ENCODE measurements around the gene UBE2O. TPM values are rescaled to one million over a fixed set of nuclear protein-coding genes. Genes with fewer than 3 reads are reported as not detected.

UBE2O gene
- total RNA-seq, 1 experiment from 2014 or later, result 57.4 TPM

DNA sequence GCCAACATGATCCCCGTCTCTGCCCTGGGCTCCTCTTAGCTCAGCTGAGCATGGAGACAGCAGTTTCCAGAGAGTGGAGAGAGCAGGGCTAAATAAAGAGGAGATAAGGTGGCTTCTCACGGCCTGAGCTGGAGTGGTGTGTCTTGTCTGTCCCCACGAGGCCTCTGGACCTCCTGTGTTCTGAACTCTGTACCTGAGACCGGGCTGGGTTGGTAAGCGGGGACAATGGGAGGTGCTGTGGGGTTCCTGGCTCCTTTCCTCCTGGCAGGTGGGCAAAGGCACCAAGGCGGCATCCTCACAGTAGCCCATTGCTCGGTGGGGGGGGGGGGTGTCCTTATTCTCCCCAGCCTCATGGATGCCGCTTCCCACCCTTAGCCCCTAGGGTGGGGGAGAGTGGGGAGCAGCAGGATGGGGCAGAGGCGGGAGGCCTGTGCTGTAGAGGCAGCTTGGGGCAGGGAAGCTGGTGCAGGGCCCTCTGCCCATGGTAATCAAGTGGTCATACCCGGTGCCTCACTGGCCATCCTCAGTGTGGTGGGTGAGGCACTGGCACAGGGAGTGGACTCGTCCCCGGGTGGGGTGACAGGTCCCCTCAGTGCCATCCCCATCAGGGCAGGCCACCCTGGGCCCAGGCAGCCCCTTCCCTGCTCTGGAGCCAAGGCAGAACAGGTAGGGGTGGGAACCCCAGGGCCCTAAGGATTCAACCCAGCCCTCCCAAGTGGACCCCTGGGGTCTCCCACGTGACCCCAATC is 17.2 kb upstream of the UBE2O start:
- no peak for DNase-seq (ENCODE audit: low spot score)
- H3K4me3 ChIP-seq (ENCODE audit: low read depth, low read length, poor library complexity, severe bottlenecking), result no peak overlapping the region
- H3K4me1 ChIP-seq (ENCODE audit: insufficient read depth, low read length, poor library complexity, severe bottlenecking), result peaks cover 10% of the 10 kb centered on the region
- ChIA-PET POLR2A (ENCODE audit: low non-redundant PET) (no interaction called here), CTCF (no interaction called here)
- H3K27me3 ChIP-seq (replicated peaks; ENCODE audit: insufficient read depth, low read depth, low read length, poor library complexity), result no peaks in the 10 kb centered on the region
- H3K36me3 ChIP-seq (ENCODE audit: insufficient read depth, low read length, poor library complexity, severe bottlenecking), result no peaks in the 10 kb centered on the region
- TF ChIP-seq, protein P1, sequence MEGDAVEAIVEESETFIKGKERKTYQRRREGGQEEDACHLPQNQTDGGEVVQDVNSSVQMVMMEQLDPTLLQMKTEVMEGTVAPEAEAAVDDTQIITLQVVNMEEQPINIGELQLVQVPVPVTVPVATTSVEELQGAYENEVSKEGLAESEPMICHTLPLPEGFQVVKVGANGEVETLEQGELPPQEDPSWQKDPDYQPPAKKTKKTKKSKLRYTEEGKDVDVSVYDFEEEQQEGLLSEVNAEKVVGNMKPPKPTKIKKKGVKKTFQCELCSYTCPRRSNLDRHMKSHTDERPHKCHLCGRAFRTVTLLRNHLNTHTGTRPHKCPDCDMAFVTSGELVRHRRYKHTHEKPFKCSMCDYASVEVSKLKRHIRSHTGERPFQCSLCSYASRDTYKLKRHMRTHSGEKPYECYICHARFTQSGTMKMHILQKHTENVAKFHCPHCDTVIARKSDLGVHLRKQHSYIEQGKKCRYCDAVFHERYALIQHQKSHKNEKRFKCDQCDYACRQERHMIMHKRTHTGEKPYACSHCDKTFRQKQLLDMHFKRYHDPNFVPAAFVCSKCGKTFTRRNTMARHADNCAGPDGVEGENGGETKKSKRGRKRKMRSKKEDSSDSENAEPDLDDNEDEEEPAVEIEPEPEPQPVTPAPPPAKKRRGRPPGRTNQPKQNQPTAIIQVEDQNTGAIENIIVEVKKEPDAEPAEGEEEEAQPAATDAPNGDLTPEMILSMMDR (conservative IDR thresholded peaks at IDR 0.05; ENCODE audit: low read depth, low read length), result no peak
- TF ChIP-seq EZH2 (IDR thresholded peaks at IDR 0.05; ENCODE audit: borderline replicate concordance, low read depth, low read length, poor library complexity, severe bottlenecking), result no peak
- intact Hi-C loops (cut with micrococcal nuclease; ENCODE audit: unreplicated experiment), result no loop called here
- no peaks in the 10 kb centered on the region for H3K9me3 ChIP-seq (ENCODE audit: low read depth, low read length, poor library complexity, severe bottlenecking)
- no TSS peak for BruUV-seq (replicated peaks)
- H3K27ac ChIP-seq (ENCODE audit: low read depth, low read length, poor library complexity, severe bottlenecking), result no peak overlapping the region

DNA sequence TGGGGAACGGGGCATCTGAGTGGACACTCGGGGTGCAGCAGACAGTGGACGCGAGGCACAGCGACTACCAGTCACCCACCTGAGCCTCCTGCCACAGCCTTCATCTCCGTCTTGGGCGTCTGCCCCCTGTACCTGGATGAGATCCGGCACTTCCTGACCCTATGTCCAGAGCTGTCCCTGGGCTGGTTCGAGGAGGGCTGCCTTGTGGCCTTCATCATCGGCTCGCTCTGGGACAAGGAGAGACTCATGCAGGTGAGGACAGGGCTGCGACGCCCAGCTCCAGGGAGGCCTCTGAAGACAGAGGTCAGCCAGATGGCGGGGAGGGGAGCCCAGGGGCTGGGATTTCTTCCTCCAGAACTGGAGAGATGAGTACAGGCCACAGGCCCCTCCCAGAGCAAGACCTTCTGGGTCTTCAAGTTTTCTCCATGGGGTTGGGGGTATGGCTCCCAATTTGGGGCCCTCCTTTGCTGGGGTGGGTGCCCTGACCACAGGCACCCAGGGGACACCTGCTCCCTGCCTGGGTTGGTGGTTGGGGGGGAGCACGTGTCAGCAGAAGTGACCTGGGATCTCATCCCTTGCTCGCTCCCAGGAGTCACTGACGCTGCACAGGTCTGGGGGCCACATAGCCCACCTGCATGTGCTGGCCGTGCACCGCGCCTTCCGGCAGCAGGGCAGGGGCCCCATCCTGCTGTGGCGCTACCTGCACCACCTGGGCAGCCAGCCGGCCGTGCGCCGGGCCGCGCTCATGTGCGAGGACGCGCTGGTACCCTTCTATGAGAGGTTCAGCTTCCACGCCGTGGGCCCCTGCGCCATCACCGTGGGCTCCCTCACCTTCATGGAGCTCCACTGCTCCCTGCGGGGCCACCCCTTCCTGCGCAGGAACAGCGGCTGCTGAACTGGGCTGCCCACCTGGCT is 16.4 kb upstream of the UBE2O start:
- H3K9me3 ChIP-seq (ENCODE audit: low read depth, low read length, poor library complexity, severe bottlenecking), result no peaks in the 10 kb centered on the region
- CTCF ChIA-PET, result no interaction called here
- H3K4me3 ChIP-seq (ENCODE audit: low read depth, low read length, poor library complexity, severe bottlenecking), result no peak overlapping the region
- no peak overlapping the region for H3K27ac ChIP-seq (ENCODE audit: low read depth, low read length, poor library complexity, severe bottlenecking)
- no peaks in the 10 kb centered on the region for H3K27me3 ChIP-seq (replicated peaks; ENCODE audit: insufficient read depth, low read depth, low read length, poor library complexity)
- intact Hi-C loops (cut with micrococcal nuclease; ENCODE audit: unreplicated experiment), result no loop called here
- no peak for DNase-seq (ENCODE audit: low spot score)
- H3K4me1 ChIP-seq (ENCODE audit: insufficient read depth, low read length, poor library complexity, severe bottlenecking), result peaks cover 10% of the 10 kb centered on the region
- no TSS peak for BruUV-seq (replicated peaks)
- POLR2A ChIA-PET (ENCODE audit: low non-redundant PET), result no interaction called here
- no peaks in the 10 kb centered on the region for H3K36me3 ChIP-seq (ENCODE audit: insufficient read depth, low read length, poor library complexity, severe bottlenecking)
- TF ChIP-seq EZH2 (IDR thresholded peaks at IDR 0.05; ENCODE audit: borderline replicate concordance, low read depth, low read length, poor library complexity, severe bottlenecking), result no peak
- TF ChIP-seq, protein P1 (conservative IDR thresholded peaks at IDR 0.05; ENCODE audit: low read depth, low read length), result no peak

DNA sequence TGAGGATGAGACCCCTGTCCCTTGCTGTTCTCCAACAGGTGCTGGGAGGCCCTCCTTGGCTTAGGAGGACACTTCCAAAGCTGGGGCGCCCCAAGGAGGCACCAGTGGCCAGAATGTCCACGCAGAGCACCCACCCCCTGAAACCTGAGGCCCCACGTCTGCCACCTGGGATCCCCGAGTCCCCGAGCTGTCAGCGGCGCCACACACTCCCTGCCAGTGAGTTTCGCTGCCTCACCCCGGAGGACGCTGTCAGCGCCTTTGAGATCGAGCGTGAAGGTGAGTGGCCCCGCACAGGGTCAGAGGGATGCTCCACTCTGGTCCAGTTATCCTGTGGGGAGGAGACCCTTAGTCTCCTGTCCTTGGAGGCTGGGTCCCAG is 15.7 kb upstream of the UBE2O start:
- intact Hi-C loops (cut with micrococcal nuclease; ENCODE audit: unreplicated experiment), result no loop called here
- H3K9me3 ChIP-seq (ENCODE audit: low read depth, low read length, poor library complexity, severe bottlenecking), result no peaks in the 10 kb centered on the region
- CTCF ChIA-PET, result no interaction called here
- POLR2A ChIA-PET (ENCODE audit: low non-redundant PET), result no interaction called here
- DNase-seq (ENCODE audit: low spot score), result no peak
- H3K27ac ChIP-seq (ENCODE audit: low read depth, low read length, poor library complexity, severe bottlenecking), result no peak overlapping the region
- BruUV-seq (replicated peaks), result no TSS peak
- H3K36me3 ChIP-seq (ENCODE audit: insufficient read depth, low read length, poor library complexity, severe bottlenecking), result no peaks in the 10 kb centered on the region
- TF ChIP-seq EZH2 (IDR thresholded peaks at IDR 0.05; ENCODE audit: borderline replicate concordance, low read depth, low read length, poor library complexity, severe bottlenecking), result no peak
- TF ChIP-seq, protein P1 (conservative IDR thresholded peaks at IDR 0.05; ENCODE audit: low read depth, low read length), result no peak
- no peaks in the 10 kb centered on the region for H3K27me3 ChIP-seq (replicated peaks; ENCODE audit: insufficient read depth, low read depth, low read length, poor library complexity)
- H3K4me1 ChIP-seq (ENCODE audit: insufficient read depth, low read length, poor library complexity, severe bottlenecking), result peaks cover 10% of the 10 kb centered on the region
- H3K4me3 ChIP-seq (ENCODE audit: low read depth, low read length, poor library complexity, severe bottlenecking), result no peak overlapping the region
